Stimulated activated CD4-positive, alpha-beta T cell treated with anti-CD3 and anti-CD28 coated beads, Interleukin-1b, Interleukin-23, amount 100 ng/mL, for 48 hours (primary cell): Measurements from ENCODE around the gene NKAIN2.
"Not testable (repeated sequence)": the region's sequence is repeated elsewhere in the genome, so short reads cannot be mapped to it uniquely, and the experiment has no call there.

Source experiments
- DNase-seq: peaks from one replicate; pipeline ENCODE4 v3.0.0-alpha.2; 2020

NKAIN2 gene

DNA sequence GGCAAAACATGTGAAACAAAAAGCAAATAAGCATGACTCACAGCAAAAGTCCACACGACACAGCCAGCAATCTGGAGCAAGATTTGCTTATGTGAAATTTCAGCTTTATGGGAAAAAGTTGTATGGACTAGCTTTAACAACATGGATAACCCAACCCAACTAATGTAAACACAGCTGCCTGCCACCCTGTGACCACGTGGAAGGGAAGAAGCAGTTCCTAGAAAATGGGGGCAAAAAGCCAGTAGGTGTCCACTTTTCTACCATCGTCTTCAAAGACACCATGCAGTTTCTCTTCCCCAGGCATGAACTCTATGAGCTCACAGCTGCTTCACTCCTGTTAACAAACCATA, 733.2 kb downstream of the NKAIN2 start:
- no peak for DNase-seq

DNA sequence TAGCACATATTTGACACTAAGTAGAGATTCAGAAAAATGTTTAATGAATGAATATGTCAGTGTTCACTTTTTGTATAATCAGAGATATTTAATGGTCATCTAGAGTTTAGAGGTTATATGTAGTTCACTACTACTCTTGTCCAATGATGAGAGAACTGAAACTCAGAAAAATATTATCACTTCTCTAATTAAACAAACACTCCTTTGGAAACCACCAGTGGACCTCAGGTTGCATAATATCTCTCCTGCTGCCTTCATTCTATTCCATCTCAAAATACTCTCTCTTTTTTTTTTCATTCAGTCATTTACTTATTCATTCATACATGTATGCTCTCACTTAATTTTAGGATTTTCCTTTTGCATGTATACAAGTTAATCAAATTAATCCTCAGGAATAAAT, 735.4 kb downstream of the NKAIN2 start:
- no peak for DNase-seq

DNA sequence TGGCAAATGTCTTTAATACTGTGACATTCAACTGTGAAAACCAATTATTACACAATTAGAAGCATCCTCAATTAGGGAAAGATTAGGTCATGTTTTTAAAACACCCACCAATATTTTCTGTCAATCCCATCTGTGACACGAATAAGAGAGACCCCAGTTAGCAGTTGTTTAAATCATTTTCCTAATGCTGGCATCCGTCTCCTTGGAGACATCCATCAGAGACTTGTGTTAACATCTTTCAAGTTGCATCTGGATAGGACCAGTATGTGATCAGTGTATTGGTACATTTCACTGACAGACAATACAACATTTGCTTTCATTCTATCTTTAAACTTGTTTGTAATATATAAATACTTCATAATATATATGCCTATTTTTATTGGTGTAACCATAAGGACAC, 737.9 kb downstream of the NKAIN2 start:
- DNase-seq, result no peak

DNA sequence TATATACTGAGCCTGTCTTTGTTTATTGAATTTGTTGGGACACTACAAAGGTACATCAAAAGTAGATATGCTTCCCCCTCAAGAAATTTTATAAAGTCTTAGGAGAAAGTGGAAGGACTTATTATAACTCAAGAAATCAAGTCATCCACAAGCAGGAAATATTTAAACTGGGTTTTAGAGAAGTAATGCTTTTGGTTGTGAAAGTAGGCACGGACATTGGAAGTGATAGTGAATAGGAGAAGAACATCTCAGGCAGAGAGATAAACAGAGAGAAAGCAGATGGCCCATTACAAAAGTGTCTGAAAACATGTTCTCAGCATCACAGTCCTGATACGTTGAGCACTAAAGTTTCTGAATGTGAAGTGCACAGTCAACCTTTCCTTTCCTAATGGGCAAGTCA, 742.9 kb downstream of the NKAIN2 start:
- no peak for DNase-seq

DNA sequence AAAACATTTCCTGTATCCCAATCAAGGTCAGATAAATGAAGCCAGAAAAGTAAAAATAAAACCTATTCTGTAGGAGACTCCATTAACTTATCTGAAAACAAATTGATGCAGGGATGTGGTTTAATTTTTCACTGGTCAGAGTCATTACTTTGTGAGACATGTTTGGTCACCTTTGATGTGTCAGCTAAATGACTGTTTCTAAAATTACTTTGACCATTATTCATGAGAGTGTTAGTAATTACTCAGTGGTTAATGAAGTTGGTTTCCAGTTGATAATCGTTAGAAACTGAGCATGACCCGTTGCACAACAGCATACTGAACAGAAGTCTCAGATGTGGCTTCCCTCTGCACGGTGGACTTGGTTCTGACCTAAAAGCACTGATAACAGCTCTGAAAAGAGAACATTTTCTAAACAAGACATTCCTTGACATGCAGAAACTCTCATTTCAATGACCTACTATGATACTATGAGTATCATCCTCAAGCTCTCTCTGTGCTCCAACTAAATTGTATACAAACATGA, 748.1 kb downstream of the NKAIN2 start:
- DNase-seq, result no peak

DNA sequence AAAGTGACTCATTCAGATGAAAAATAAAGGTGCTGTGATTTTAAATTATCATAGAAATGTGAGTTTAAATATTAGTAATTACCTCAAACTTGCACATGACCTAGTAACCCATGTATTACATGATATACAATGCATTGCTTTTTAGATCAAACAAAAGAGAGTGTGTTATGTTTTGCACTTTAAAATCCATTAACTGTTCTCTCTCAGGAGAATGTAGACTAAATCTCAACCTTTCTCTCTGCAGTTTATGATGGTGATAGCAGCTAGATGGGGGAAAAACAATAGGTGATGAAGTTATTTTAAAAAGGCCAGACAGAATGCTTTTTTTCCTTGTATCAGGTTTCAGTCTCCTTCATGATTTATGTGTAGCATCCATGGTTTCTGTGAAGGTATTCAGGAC, 754.2 kb downstream of the NKAIN2 start:
- no peak for DNase-seq

DNA sequence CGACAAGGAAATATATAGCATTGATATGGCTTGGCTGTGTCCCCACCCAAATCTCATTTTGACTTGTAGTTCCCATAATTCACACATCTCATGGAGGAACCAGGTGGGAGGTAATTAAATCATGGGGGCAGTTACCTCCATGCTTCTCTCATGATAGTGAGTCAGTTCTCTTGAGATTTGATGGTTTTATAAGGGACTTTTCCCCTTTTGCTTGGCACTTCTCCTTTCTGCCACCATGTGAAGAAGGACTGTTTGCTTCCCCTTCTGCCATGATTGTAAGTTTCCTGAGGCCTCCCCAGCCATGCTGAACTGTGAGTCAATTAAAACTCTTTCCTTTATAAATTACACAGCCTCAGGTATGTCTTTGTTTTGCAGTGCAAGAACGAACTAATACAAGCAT, 756.4 kb downstream of the NKAIN2 start:
- not testable (repeated sequence) for DNase-seq

DNA sequence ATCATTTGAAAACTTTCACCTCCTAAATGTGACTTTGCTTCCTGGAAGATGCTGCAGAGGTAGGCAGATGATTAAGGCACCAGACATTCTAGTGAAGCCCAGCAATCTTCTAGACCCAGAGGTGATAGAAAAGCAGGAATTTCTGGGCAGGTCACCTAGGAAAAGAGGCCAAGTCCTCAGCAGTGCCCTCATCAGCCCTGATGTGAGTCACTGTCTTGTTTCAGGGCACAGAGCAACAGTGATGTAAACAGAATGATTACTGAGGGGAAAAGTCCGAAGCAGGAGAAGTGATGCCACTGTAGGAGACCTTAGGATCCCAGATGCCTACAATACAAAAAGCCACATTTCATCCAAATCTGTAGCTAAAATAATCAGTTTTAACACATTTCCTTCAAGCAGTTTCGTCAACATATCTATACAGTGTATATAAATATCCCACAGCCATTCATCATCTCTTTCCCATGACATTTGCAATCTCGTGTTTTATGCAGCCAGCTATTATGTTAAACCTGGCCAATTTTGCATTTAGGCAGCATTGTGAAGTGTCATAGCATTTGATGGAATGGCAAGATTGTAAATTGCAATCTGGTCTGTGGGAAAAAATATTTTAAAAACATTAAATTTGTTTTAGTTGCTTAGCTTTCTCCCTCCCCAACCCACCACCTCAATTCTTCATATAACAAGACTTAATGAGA, 757.4 kb downstream of the NKAIN2 start:
- DNase-seq, result no peak

DNA sequence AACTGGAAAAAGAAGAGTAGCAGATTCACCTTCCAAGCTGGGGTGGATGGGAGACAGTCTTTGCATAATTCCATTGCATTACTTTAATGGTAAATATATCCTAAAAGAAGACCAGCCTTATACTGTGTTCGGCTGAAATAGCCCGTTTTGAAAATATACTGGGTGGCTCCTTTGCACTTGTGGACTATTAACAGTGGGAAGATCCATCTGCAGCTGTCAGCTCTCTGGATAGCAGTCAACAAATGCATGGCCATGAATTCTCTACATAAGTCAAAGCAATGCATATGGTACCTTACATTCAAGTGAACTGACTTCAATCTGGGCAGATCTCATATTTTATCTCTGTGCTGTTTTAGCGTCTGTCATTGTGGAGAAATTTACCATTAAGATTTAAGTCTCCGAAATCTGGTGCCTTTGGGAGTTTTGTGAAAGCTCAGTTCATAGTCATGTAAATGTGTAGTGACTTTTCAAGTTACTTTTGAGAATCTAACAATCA, 758.0 kb downstream of the NKAIN2 start:
- no peak for DNase-seq

DNA sequence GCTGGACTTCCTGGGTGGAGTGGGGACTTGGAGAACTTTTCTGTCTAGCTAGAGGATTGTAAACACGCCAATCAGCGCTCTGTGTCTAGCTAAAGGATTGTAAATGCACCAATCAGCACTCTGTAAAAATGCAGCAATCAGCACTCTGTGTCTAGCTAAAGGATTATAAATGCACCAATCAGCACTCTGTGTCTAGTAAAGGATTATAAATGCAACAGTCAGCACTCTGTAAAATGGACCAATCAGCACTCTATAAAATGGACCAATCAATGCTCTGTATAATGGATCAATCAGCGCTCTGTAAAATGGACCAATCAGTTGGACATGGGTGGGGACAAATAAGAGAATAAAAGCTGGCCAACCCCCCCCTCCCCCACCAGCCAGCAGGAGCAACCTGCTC, 760.5 kb downstream of the NKAIN2 start:
- not testable (repeated sequence) for DNase-seq

DNA sequence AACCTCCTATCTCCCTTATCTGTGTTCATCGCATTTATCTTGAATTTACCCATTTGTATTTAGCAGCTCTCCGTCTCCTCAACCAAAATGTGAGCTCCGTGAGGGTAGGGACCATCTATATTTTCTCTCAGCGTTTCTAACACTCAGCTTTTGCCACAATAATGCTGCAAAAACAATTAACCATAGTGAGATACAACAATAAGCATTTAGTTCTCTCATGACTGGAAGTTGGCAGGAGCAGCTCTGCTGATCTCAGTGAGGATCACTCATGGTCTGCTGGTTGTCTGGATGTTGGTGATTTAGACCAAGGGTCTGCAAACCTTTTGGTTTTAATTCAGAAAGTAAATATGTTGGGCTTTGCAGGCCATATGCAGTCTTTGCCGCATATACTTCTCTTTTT, 763.7 kb downstream of the NKAIN2 start:
- DNase-seq, result no peak

DNA sequence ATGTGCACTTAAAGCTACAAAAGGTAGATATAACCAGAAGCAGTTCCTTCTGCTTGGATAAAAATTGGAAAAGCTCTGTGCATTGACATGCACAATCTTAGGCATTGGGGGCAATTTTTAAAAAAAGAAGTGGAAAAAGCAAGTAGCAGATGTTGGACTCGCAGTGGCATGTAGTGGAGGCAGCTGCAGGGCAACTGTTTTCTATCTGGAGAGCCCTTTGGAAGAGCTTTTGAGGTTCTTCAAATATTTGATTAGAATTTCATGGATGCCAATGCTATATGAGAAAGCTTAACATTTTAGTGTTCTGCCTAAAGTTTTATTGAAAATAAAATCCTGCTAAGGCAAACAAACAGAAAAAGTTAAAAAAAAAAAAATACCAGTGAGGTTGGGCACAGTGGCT, 770.3 kb downstream of the NKAIN2 start:
- no peak for DNase-seq

DNA sequence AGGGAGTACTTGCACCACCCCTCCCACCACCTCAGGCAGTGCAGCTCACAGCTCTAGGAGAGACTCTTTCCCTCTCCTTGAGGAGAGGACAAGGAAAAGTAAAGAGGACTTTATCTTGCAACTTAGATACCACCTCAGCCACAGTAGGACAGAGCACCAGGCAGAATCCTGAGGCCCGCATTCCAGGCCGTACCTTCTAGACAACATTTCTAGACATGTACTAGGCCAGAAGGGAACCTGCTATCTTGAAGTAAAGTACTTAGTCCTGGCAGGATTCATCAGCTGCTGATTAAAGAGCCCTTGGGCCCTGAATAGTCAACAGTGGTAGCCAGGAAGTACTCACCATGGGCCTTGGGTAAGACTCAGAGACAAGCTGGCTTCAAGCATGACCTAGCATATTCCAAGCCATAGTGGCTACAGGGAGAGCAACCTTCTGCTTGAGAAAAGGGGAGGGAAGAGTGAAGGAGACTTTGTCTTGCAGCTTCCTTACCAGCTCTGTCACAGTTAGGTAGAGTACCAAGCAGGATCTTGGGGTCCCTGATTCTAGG, 774.1 kb downstream of the NKAIN2 start:
- DNase-seq, result no peak

DNA sequence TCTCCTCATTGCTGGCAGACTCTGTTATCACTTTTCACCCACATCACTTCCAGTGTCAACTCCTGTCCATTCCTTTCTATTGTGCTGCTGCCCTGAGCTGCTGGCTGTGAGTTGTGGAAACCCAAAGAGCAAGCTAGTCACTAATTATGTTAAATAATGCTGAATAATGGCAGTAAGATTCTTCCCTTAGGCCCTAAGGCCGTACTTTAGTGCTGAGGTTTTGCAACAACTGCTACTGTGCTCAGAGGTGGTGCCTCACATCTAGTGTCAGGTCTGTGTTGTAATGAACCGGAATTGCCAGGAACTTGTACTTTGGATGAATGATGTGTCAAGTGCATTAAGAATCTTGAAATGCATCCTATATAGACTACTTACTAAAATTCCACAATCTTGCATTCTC, 786.3 kb downstream of the NKAIN2 start:
- DNase-seq, result no peak

DNA sequence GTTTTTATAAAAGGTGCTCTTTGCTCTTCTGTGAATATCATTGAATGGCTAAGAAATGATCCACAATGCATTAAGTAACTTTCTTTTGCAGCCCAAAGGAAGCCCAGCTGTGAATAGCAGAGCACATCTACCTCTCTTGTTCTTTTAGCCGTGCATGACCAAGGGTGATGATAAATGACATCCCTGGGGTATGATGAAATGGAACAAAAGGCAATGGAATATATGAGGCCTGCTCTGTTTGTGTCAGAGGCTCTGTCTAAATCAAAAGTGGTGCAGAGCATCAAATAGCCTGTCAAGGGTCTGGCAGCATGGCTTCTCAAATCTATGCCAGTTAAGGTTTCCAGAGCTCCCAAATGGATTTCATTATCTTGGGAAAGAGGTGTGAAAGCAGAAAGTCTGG, 796.0 kb downstream of the NKAIN2 start:
- DNase-seq, result no peak

DNA sequence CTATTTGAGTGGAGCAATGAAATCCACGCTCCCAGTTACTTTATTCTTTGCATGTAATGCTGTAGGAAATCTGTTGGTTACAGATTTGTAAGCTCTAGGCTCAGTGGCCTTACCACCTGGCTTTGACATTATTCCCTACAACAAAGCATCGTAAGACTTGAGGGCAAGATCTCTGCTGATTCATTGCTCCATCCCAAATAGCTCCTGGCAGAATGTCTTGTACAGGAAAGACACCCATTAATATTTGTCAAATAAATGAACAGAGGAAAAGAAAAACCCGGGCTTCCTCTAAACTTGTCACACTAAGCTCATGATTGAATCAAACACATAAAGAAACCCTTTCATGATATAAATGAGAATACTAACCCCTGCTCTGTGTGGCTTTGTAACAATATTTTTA, 801.1 kb downstream of the NKAIN2 start:
- DNase-seq, result no peak

DNA sequence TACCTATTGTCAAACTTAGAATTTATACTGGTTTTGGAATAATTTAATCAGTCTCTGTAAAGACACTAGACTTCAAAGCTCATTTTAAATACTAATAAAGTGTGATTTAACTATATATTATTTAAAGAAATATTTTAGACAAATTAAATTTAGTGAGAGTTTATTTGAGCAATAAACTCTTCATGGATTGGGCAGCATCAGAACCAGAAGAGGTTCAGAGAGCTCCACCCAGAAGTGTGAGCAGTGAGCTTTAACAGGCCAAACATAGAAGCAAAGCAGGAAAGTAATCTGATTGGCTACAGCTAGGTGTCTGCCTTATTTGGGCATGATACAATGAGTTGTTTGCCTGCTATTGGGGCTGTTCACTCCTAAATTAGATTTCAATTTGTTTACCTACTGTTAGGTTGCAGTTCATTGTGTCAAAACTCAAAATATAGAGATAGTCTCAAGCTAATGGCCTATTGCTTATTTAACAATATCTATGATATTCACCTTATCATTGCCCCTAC, 803.5 kb downstream of the NKAIN2 start:
- DNase-seq, result no peak

DNA sequence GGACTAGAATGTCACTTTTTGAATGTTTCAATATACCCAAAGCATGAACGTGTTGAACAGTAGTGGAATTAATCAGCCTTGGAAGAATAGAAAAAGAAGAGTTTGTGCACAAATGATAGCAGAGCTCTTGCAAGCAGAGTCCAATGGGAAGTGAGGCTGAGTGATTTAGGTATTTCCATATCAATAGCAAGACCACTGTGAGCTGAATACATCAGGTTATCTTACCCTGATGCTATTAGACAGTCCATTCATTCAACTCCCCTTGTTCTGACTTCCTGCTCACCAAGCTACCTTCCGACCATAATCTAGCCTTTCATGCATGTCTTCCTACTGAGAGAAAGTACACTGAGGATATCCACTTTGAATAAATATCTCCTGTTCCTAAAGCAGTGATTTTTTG, 809.4 kb downstream of the NKAIN2 start:
- no peak for DNase-seq

DNA sequence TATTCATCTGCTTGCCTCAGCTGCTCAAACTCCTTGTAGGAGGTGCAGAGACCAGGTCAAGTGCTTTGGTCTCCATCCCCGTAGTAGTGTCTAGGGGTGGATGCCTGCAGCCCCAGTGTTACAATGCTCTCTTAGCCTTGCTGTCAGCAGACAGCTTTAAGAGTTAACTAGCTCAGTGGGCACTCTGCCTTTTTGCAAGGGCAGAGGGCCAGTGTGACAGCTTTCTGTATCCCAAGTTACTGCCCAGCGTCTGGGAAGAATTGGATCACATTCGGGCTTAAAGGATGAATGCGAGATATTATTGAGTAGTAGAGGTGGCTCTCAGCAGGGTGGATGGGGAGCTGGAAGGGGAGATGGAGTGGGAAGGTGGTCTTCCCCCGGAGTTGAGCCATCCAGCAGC, 818.7 kb downstream of the NKAIN2 start:
- no peak for DNase-seq

DNA sequence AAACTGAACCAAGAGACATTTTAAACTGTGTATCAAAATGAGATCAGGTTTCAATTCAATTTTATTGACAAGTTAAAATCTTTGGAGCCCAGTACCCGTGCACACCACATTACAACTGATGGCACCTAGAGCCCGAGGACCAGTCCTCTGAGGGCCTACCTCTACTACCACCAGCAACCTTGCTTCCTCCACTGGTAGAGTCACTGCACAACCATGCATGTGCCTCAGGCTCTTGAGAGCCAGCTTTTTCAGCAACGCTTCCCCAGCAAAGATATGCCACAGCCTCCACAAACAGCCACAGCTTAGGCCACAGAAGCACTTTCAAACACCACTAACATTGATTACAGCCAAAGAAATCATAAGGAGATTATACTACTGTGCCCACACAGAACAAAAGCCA, 830.0 kb downstream of the NKAIN2 start:
- DNase-seq, result no peak

DNA sequence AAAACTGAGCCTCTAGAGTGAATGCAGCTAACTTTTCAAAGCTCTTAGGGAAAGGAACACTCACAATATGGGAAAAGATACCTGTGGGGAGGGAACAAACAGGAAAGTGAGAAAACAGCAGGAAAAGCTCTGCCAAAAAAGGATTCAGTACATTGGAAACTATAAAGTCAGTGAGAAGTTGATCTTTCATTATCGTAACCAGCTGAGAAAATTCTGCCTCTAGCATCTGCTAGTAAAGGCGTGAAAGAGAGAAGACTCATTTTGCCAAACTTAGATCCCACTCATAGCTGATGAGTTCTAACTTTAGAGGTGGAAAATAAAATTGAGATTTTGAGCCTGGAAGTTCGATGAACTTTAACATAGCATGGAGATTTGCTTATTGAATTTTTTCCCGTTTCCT, 836.8 kb downstream of the NKAIN2 start:
- no peak for DNase-seq

DNA sequence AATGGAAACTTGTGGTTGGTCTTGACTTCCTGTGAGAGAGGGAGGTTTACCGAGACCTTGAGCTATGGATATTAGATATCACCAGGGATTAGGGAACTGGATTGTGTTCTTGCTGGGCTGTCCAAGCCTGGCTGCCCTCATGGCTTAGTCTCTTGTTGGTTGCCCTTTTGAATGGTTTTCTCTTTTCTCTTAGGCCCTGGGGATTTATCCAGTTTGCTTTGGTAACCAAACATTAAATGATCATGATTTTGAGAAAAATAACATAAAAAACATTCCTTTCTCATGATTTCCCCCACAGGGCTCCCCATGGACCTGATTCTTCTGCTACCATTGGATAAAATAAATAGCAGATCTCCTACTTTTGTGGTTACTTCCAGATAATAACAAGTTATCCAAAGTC, 852.2 kb downstream of the NKAIN2 start:
- no peak for DNase-seq

DNA sequence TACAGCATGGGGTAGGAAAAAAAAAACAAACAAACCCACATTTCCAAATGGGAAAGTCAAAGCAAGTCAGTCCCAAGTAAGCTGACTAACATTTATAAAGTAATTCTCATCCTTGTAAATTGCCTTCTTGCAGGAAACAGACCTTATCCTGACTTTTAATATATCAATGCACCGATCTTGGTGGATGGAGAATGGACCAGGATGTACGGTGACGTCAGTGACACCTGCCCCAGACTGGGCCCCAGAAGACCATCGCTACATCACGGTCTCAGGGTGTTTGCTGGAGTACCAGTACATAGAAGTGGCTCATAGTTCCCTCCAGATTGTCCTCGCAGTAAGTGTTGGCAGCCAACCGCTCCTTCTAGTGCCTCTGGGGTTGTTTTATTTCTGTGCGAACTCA, 854.4 kb downstream of the NKAIN2 start:
- DNase-seq, result no peak

DNA sequence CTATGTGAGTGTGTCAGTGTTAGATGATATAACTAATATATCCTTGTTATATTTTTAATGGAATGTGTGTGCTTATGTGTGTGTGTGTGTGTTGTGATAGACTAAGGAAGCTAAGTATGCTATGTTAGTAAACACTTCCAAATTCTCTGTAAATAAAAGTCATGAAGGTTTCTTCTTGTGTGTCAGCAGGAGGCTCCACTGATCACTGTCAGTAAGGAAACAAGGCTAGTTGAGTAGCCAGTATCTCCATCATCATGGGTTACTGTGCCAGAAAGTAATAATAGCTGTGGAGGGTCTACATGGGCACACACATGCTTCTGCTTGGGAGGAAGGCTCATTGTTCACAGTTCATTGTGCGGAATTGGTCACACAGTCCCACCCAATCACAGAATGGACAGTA, 855.8 kb downstream of the NKAIN2 start:
- DNase-seq, result no peak

DNA sequence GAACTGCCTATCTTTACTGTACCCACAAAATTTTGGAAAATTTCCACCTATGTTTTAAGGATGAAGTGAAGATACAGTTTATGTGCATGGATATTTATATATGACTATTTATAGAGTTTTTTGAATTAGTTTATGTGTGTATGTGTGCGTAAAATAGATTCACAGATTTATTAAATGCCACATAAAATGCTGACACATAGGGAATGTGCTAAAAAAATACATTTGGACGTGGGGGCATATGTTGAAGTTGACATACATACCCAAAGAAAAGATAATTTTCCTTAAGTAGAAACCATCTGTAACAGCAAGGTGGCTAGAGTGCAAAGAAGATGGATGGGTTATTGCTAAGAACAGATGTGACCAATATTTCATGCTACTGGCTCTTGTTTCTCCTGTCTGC, 856.5 kb downstream of the NKAIN2 start:
- DNase-seq, result no peak
